ENCODE data around the gene ANKFN1. TPM values are rescaled to one million over a fixed set of nuclear protein-coding genes. Genes with fewer than 3 reads are reported as not detected.
"Not testable (repeated sequence)": the region's sequence is repeated elsewhere in the genome, so short reads cannot be mapped to it uniquely, and the experiment has no call there.

The ANKFN1 gene
- total RNA-seq, 3 donors from 2014 or later, result 0.22 to 1.4 (median 0.60) TPM

GRCh38 chr17:56262803-56263202 lies 109.5 kb downstream of the ANKFN1 start:
- Histone ChIP-seq H3K4me1 (ENCODE audit: low read depth) (no peaks in the 10 kb centered on the region), H3K4me3 (no peak overlapping the region), H3K36me3 (ENCODE audit: low read depth) (no peaks in the 10 kb centered on the region), H3K9me3 (no peaks in the 10 kb centered on the region)
- ATAC-seq, result no peak
- TF ChIP-seq CTCF (IDR thresholded peaks at IDR 0.05), result no peak
- intact Hi-C loops (cut with DNase I, micrococcal nuclease), result no loop called here
- DNase-seq, result no peak

- intact Hi-C loops (cut with DNase I, micrococcal nuclease), result no loop called here
- Histone ChIP-seq H3K4me3 (no peak overlapping the region), H3K4me1 (ENCODE audit: low read depth) (no peaks in the 10 kb centered on the region), H3K9me3 (no peaks in the 10 kb centered on the region), H3K36me3 (ENCODE audit: low read depth) (no peaks in the 10 kb centered on the region)
- ATAC-seq, result no peak
- no peak for DNase-seq
- no peak for TF ChIP-seq CTCF (IDR thresholded peaks at IDR 0.05)
Measured at GRCh38 chr17:56269556-56270389, 116.5 kb downstream of the ANKFN1 start.

- Histone ChIP-seq H3K4me1 (ENCODE audit: low read depth) (no peaks in the 10 kb centered on the region), H3K4me3 (no peak overlapping the region), H3K9me3 (no peaks in the 10 kb centered on the region), H3K36me3 (ENCODE audit: low read depth) (no peaks in the 10 kb centered on the region)
- DNase-seq (no peak), ATAC-seq (no peak)
- intact Hi-C loops (cut with DNase I, micrococcal nuclease), result no loop called here
- TF ChIP-seq CTCF (IDR thresholded peaks at IDR 0.05), result no peak
Measured at GRCh38 chr17:56274491-56274890, 121.2 kb downstream of the ANKFN1 start.

GRCh38 chr17:56284482-56284881 lies 131.2 kb downstream of the ANKFN1 start:
- no peaks in the 10 kb centered on the region for H3K9me3 ChIP-seq
- H3K4me1 ChIP-seq (ENCODE audit: low read depth), result no peaks in the 10 kb centered on the region
- DNase-seq, result no peak
- no peak for TF ChIP-seq CTCF (IDR thresholded peaks at IDR 0.05)
- H3K4me3 ChIP-seq, result no peak overlapping the region
- no peaks in the 10 kb centered on the region for H3K36me3 ChIP-seq (ENCODE audit: low read depth)
- ATAC-seq, result no peak
- intact Hi-C loops (cut with DNase I, micrococcal nuclease), result no loop called here

GRCh38 chr17:56288786-56289185 lies 135.5 kb downstream of the ANKFN1 start:
- intact Hi-C loops (cut with DNase I, micrococcal nuclease); H3K9me3 ChIP-seq; H3K4me3 ChIP-seq; DNase-seq; ATAC-seq; H3K36me3 ChIP-seq (ENCODE audit: low read depth); H3K4me1 ChIP-seq (ENCODE audit: low read depth): not testable (repeated sequence)

- H3K36me3 ChIP-seq (ENCODE audit: low read depth), result no peaks in the 10 kb centered on the region
- no peak for TF ChIP-seq CTCF (IDR thresholded peaks at IDR 0.05)
- H3K9me3 ChIP-seq, result no peaks in the 10 kb centered on the region
- no peak overlapping the region for H3K4me3 ChIP-seq
- DNase-seq (no peak), ATAC-seq (no peak)
- intact Hi-C loops (cut with DNase I, micrococcal nuclease), result no loop called here
- H3K4me1 ChIP-seq (ENCODE audit: low read depth), result no peaks in the 10 kb centered on the region
Measured at GRCh38 chr17:56289321-56289720, 136.0 kb downstream of the ANKFN1 start.
